WTC11 (cell line): ENCODE results near the gene CDK5RAP2. TPM values are rescaled to one million over a fixed set of nuclear protein-coding genes. Genes with fewer than 3 reads are reported as not detected.

Experiments used
- ATAC-seq: fragments of 200-7000 bp; cut with Tn5 transposase; 2 replicates; pipeline ENCODE4 v1.10.0; 2021; ENCODE audit warnings: mild to moderate bottlenecking, moderate library complexity
- CTCF ChIA-PET: fragments of 300-600 bp; sonication (Branson Sonifier 250); formaldehyde crosslinking; loops from one replicate; lab custom pipeline; 2021; ENCODE audit warnings: antibody characterized with exemption; lab: Charles Lee
- POLR2A ChIA-PET: fragments of 350-600 bp; sonication (Branson Sonifier 250); formaldehyde crosslinking; loops from one replicate; lab custom pipeline; 2021; ENCODE audit warnings: antibody characterized with exemption; lab: Charles Lee
- DNase-seq: peaks from one replicate; pipeline ENCODE4 v3.0.0; 2021; ENCODE audit warnings: low spot score
- H3K27ac Mint-ChIP-seq: 2 replicates; pipeline ENCODE4 v1.8.0; 2021; ENCODE audit warnings: mixed read lengths
- H3K27me3 Mint-ChIP-seq: 2 replicates; pipeline ENCODE4 v1.8.0; 2021; ENCODE audit warnings: low read depth, mild to moderate bottlenecking, moderate library complexity, mixed read lengths
- H3K36me3 Mint-ChIP-seq: 2 replicates; pipeline ENCODE4 v1.8.0; 2021; ENCODE audit warnings: mixed read lengths
- H3K4me1 Mint-ChIP-seq: 2 replicates; pipeline ENCODE4 v1.8.0; 2022; ENCODE audit warnings: mixed read lengths
- H3K4me3 Mint-ChIP-seq: 2 replicates; pipeline ENCODE4 v1.8.0; 2021; ENCODE audit warnings: mild to moderate bottlenecking, moderate library complexity, mixed read lengths
- H3K9me3 Mint-ChIP-seq: 2 replicates; pipeline ENCODE4 v1.8.0; 2021; ENCODE audit warnings: mixed read lengths
- E2F1 ChIP-seq: sonication (generic); formaldehyde crosslinking; IDR thresholded peaks from 2 replicates; pipeline ENCODE4 v1.8.0; 2022; ENCODE audit warnings: mild to moderate bottlenecking, missing genetic modification reagents
- FOXK1 ChIP-seq: sonication (generic); formaldehyde crosslinking; IDR thresholded peaks from 2 replicates; pipeline ENCODE4 v1.8.0; 2022; ENCODE audit warnings: mild to moderate bottlenecking, moderate library complexity, missing genetic modification reagents
- FOXP4 ChIP-seq: sonication (generic); formaldehyde crosslinking; IDR thresholded peaks from 2 replicates; pipeline ENCODE4 v1.8.0; 2022; ENCODE audit warnings: mild to moderate bottlenecking, missing genetic modification reagents
- HMGXB4 ChIP-seq: sonication (generic); formaldehyde crosslinking; IDR thresholded peaks from 2 replicates; pipeline ENCODE4 v1.8.1; 2023; ENCODE audit warnings: mild to moderate bottlenecking, moderate library complexity, missing genetic modification reagents
- IRF2 ChIP-seq: sonication (generic); formaldehyde crosslinking; IDR thresholded peaks from 2 replicates; pipeline ENCODE4 v1.8.0; 2022; ENCODE audit warnings: low read depth, missing genetic modification reagents, borderline replicate concordance
- JAZF1 ChIP-seq: fragments of 250-450 bp; sonication (Bioruptor Pico); IDR thresholded peaks from 2 replicates; pipeline ENCODE4 v1.9.0; 2021; ENCODE audit warnings: moderate library complexity, mild to moderate bottlenecking, inconsistent platforms
- MLX ChIP-seq: sonication (generic); formaldehyde crosslinking; IDR thresholded peaks from 2 replicates; pipeline ENCODE4 v1.8.1; 2023; ENCODE audit warnings: mild to moderate bottlenecking, missing genetic modification reagents, moderate library complexity
- NFE2L1 ChIP-seq: sonication (generic); formaldehyde crosslinking; IDR thresholded peaks from 2 replicates; pipeline ENCODE4 v1.8.1; 2023; ENCODE audit warnings: missing genetic modification reagents
- OVOL2 ChIP-seq: fragments of 250-450 bp; sonication (Bioruptor Pico); IDR thresholded peaks from 2 replicates; pipeline ENCODE4 v1.9.0; 2021; ENCODE audit warnings: mild to moderate bottlenecking, borderline replicate concordance
- PRRX2 ChIP-seq: fragments of 250-450 bp; sonication (Bioruptor Pico); IDR thresholded peaks from 2 replicates; pipeline ENCODE4 v1.8.0; 2021; ENCODE audit warnings: mild to moderate bottlenecking
- SOX15 ChIP-seq: fragments of 250-450 bp; sonication (Bioruptor Pico); IDR thresholded peaks from 2 replicates; pipeline ENCODE4 v1.9.0; 2021; ENCODE audit warnings: mild to moderate bottlenecking
- SP1 ChIP-seq: sonication (generic); formaldehyde crosslinking; conservative IDR thresholded peaks from 2 replicates; pipeline ENCODE4 v1.8.1; 2022; ENCODE audit warnings: missing genetic modification reagents
- TEAD4 ChIP-seq: sonication (generic); formaldehyde crosslinking; IDR thresholded peaks from 2 replicates; pipeline ENCODE4 v1.8.0; 2022; ENCODE audit warnings: mild to moderate bottlenecking, missing genetic modification reagents
- ZNF281 ChIP-seq: sonication (generic); formaldehyde crosslinking; IDR thresholded peaks from 2 replicates; pipeline ENCODE4 v1.8.0; 2023; ENCODE audit warnings: mild to moderate bottlenecking, missing genetic modification reagents
- ZNF396 ChIP-seq: fragments of 250-450 bp; sonication (Bioruptor Pico); IDR thresholded peaks from 2 replicates; pipeline ENCODE4 v1.8.0; 2021; ENCODE audit warnings: mild to moderate bottlenecking, moderate library complexity, borderline replicate concordance
- ZNF532 ChIP-seq: fragments of 250-450 bp; sonication (Bioruptor Pico); IDR thresholded peaks from 2 replicates; pipeline ENCODE4 v1.9.0; 2021; ENCODE audit warnings: mild to moderate bottlenecking, borderline replicate concordance
- ZNF671 ChIP-seq: fragments of 250-450 bp; sonication (Bioruptor Pico); IDR thresholded peaks from 2 replicates; pipeline ENCODE4 v1.8.0; 2021; ENCODE audit warnings: mild to moderate bottlenecking
- ZSCAN18 ChIP-seq: fragments of 250-450 bp; sonication (Bioruptor Pico); IDR thresholded peaks from 2 replicates; pipeline ENCODE4 v2.1.2; 2022; ENCODE audit warnings: mild to moderate bottlenecking, moderate library complexity
- total RNA-seq: library from RNA; stranded (reverse); gene quantifications from 3 replicates; pipeline ENCODE4 v1.2.3, GENCODE V29; 2021

The CDK5RAP2 gene
- total RNA-seq, 1 experiment from 2014 or later: 48.3 TPM

- TF ChIP-seq ZSCAN18 (CRISPR knock-in tag): no peak
- TF ChIP-seq OVOL2 (CRISPR knock-in tag): no peak
- no peak for TF ChIP-seq ZNF671
- TF ChIP-seq PRRX2 (CRISPR knock-in tag): no peak
- TF ChIP-seq MLX (CRISPR knock-in tag): no peak
- no peak for TF ChIP-seq HMGXB4
- no peak for TF ChIP-seq SP1 (CRISPR knock-in tag)
- no peak for TF ChIP-seq ZNF532
- no peak for TF ChIP-seq E2F1 (CRISPR knock-in tag)
Observed at GRCh38 chr9:120443976-120444375, 136.0 kb downstream of the CDK5RAP2 start (continued).

GRCh38 chr9:120443489-120443888, 136.5 kb downstream of the CDK5RAP2 start:
- no peak overlapping the region for H3K27ac Mint-ChIP-seq
- H3K4me1 Mint-ChIP-seq: no peaks in the 10 kb centered on the region
- peaks cover 33% of the 10 kb centered on the region for H3K36me3 Mint-ChIP-seq
- ATAC-seq: no peak
- DNase-seq: no peak
- H3K27me3 Mint-ChIP-seq: no peaks in the 10 kb centered on the region
- H3K4me3 Mint-ChIP-seq: no peak overlapping the region
- ChIA-PET CTCF (interaction anchor here (2.0 kb wide), 1 partner anchor 34 kb away, joined by 5 read pairs; no protein-coding TSS in a partner anchor), POLR2A (no interaction called here)
- no peaks in the 10 kb centered on the region for H3K9me3 Mint-ChIP-seq
- TF ChIP-seq JAZF1 (CRISPR knock-in tag): no peak
- TF ChIP-seq ZNF396 (CRISPR knock-in tag): no peak
- no peak for TF ChIP-seq MLX (CRISPR knock-in tag)
- no peak for TF ChIP-seq IRF2 (CRISPR knock-in tag)
- TF ChIP-seq OVOL2 (CRISPR knock-in tag): no peak
- no peak for TF ChIP-seq FOXK1 (CRISPR knock-in tag)
- no peak for TF ChIP-seq HMGXB4
- TF ChIP-seq FOXP4 (CRISPR knock-in tag): no peak
- TF ChIP-seq ZNF281 (CRISPR knock-in tag): no peak
- no peak for TF ChIP-seq SOX15
- TF ChIP-seq TEAD4: no peak
- TF ChIP-seq NFE2L1: no peak
